DMS114 treated with DMSO at 0.1 percent for 48 hours (cell line): ENCODE measurements around the gene KRTAP2-2.
"Not testable (repeated sequence)": the region's sequence is repeated elsewhere in the genome, so short reads cannot be mapped to it uniquely, and the experiment has no call there.

Experiments used
- DNase-seq: peaks from one replicate; lab custom pipeline; 2025; ENCODE audit not compliant: unreplicated experiment; lab: John Stamatoyannopoulos, UW

Gene KRTAP2-2

GRCh38 chr17:41065016-41065689, 10.1 kb upstream of the KRTAP2-2 start:
- DNase-seq = not testable (repeated sequence)

- no peak for DNase-seq
Observed at GRCh38 chr17:41064301-41064700, 9.3 kb upstream of the KRTAP2-2 start.

- no peak for DNase-seq
Observed at GRCh38 chr17:41063449-41063848, 8.4 kb upstream of the KRTAP2-2 start.

DNA sequence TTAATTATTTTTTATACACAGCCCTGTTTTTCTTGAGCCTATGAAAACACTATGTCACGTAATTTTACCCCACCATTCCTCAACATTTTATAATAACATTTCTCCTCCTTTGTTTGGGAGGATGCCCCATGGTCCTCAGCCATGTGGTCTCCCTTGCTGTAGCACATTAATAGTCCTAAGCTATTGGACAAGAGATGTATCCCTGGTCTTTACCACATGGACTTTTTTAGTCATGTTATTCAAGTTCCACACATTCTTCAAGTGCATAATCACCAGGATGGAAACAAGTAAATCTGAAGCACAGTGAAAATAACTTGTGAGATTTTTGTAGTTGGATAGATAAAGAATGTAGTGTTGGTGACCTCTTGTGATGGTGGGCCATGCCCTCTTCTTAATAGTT, 6.9 kb upstream of the KRTAP2-2 start:
- no peak for DNase-seq

GRCh38 chr17:41060052-41060604, 5.1 kb upstream of the KRTAP2-2 start, which contains the start of gene KRTAP2-3:
KRTAP2-3 (minus strand) TSS chr17:41060114; CDS start chr17:41060050, 64 bp downstream.
- DNase-seq = no peak

DNA sequence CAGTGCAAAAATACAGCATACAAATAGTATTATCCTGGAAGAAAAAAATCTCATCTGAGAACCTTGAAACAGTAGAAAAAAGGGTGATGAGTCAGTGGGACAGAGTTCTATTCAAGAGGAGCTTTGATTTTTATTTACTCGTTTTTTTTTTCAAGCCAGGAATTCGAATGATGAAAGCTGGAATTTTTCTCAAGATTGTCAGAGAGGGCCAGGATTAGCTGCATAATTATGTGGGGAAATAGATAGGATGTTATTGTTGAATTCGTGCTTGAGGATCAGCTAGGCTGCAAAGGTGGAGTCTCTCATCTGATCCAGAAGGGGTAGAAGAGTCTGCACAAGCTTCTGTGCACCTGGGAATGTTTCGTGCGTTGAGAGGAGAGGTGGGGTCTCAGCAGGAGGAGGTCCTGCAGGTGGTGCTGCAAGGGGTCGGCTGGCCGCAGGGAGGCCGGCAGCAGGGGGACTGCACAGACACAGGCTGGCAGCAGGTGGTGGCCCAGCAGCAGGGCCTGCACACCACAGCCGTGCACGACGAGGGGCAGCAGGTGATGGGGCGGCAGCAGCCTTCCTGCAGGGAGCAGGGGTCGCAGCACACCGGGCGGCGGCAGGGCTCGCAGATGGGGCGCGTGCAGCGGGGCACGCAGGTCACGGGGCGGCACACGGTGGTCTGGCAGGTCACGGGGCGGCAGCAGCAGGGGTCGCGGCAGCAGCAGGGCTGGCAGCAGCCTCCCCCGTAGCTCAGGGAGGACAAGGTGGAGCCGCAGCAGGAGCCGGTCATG, 4.4 kb upstream of the KRTAP2-2 start:
- not testable (repeated sequence) for DNase-seq

GRCh38 chr17:41058741-41059140, 3.7 kb upstream of the KRTAP2-2 start:
- no peak for DNase-seq

DNA sequence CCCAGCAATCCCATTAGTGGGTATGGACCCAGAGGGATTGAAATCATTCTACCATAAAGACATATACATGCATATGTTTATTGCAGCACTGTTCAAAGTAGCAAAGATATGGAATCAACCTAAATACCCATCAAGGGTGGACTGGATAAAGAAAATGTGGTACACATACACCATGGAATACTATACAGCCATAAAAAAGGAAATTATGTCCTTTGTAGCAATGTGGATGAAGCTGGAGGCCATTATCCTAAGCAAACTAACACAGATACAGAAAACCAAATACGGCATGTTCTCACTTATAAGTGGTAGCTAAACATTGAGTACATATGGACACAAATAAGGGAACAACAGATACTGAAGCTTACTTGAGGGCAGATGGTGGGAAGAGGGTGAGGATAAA, 2.5 kb upstream of the KRTAP2-2 start:
- no peak for DNase-seq

DNA sequence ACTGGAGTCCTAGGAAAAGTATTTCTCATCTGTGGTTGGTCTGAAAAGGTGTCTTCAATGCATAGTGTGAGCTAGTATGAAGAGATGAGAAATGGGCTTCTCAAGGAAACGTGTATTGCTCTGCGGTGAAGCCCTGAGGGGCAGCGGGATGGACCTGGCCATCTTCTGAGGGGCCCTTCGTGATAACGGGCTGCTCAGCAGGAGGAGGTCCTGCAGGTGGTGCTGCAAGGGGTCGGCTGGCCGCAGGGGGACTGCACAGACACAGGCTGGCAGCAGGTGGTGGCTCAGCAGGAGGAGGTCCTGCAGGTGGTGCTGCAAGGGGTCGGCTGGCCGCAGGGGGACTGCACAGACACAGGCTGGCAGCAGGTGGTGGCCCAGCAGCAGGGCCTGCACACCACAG, 474 bp downstream of the KRTAP2-2 start:
- not testable (repeated sequence) for DNase-seq

GRCh38 chr17:41054025-41054424, 1.0 kb downstream of the KRTAP2-2 start:
- no peak for DNase-seq

DNA sequence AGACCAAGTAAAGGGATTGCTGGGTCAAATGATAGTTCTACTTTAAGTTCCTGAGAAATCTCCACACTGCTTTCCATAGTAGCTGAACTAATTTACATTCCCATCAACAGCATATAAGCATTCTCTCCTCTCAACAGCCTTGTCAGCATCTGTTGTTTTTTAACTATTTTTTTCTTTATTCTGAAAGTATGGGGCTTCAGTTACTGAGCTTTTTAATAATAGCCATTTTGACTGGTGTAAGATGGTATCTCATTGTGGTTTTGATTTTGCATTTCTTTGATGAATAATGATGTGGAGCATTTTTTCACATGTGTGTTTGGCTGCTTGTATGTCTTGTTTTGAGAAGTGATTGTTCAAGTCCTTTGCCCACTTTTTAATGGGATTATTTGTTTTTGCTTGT, 2.5 kb downstream of the KRTAP2-2 start:
- DNase-seq = no peak

DNA sequence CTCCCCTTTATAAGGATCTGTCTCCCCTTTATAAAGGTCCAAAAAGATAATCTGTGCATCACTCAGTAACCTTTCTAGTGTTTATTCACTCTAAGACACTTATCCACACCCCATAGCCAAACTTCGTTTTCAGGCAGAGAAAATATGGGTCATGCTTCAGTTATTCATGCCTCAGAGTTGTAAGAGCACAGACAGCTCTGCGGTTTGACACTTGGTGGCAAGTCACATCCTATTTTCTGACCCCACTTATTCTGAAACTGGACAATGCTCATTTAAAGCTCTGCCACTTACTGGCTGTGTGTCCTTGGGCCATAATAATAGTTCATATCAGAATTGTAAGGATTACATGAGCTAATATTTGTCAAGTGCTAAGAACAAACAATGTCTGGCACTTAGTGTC, 5.9 kb downstream of the KRTAP2-2 start:
- DNase-seq = no peak

DNA sequence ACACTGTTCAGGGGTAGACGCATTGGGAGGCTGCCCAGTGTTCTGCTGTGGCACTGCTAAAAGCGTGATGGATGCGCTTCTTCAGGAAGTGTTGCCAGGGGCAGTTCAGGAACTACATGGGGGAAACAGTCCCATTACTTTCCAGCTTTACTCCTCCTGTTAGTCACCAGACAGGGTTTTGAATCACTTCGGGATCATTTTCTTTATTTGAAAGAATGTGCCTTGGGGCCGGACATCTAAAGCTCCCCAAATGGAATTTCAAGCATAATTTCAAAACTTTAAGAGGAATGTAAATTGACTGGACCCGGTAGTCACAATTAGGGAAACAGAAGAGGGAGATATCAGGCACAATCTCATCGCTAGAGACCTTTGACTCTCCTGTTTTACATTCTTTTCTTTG, 6.6 kb downstream of the KRTAP2-2 start:
- DNase-seq = no peak

GRCh38 chr17:41046735-41047465, 8.1 kb downstream of the KRTAP2-2 start, which contains the start of gene KRTAP2-1:
KRTAP2-1 (minus strand) TSS chr17:41047316; CDS start chr17:41047267, 49 bp downstream.
- DNase-seq = not testable (repeated sequence)

DNA sequence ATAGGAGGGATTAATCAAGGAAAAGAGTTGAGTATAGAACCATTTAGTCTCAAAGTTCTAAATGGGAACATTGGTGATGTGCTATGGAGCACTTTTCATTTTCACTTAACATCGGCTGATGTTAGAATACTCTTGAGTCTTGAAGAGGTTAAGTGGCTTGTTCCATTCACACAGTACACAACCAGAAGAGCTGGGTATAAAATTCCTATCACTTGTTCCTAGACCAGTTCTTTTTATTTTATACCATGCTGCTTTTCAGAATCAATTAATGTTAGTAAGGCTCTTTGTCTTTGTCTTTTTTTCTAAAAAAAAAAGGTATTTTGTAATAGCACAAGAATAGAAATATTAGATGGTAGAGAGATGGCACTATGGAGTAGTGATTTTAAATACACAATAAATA, 12.1 kb downstream of the KRTAP2-2 start:
- no peak for DNase-seq

GRCh38 chr17:41040783-41041571, 14.1 kb downstream of the KRTAP2-2 start, which contains the start of gene KRTAP1-1:
KRTAP1-1 (minus strand) TSS chr17:41041450; CDS start chr17:41041397, 53 bp downstream.
- not testable (repeated sequence) for DNase-seq

GRCh38 chr17:41037853-41038350, 17.1 kb downstream of the KRTAP2-2 start:
- no peak for DNase-seq

- DNase-seq = not testable (repeated sequence)
Observed at GRCh38 chr17:41034346-41034935, 20.6 kb downstream of the KRTAP2-2 start, which contains the start of gene KRTAP1-3. KRTAP1-3 (minus strand) TSS chr17:41034874; CDS start chr17:41034821, 53 bp downstream.

DNA sequence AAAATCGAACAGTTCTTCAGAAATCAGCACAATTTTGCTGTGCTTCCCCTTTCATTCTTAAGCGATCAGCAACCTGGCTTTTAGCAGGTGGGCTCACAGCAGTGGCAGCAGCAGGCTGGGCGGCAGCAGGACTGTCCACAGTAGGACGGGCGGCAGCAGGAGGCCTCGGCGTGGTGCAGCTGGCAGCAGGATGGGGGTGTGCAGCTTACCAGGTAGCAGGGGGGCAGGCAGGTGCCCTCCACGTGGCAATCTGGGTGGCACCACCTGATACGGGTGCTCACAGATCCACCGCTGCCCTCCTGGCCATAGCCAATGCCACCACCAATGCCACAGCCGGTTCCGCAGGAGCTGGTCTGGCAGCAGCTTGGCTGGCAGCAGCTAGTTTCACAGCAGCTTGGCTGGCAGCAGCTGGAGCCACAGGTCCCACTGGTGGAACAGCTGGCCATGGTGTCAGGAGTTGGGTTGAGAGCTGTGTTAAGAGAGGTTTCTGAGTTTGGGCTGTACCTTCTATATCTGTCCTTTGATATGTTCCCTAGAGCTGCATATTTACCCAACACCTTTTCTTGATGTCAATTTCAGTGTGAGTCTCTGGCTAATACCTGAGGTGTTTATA, 25.3 kb downstream of the KRTAP2-2 start, which contains the start of gene KRTAP1-4:
Gene KRTAP1-4, minus strand, starts transcription at position 563 of the 613 bp plus-strand sequence. Its CDS starts 117 bp downstream, at position 446.
- no peak for DNase-seq
